Neural cell (in vitro differentiated cells): ENCODE measurements around the gene SLC12A9. TPM values are rescaled to one million over a fixed set of nuclear protein-coding genes. Genes with fewer than 3 reads are reported as not detected.

Experiments
- H2AFZ ChIP-seq: fragments of 200-600, 300-800 bp; sonication (generic), shearing (Covaris generic); 2 replicates; pipeline ENCODE4 v1.6.0; 2014; ENCODE audit warnings: low read depth, mild to moderate bottlenecking, antibody characterized with exemption, low read length, moderate library complexity
- H3F3A ChIP-seq: fragments of 200-600 bp; shearing (Covaris generic); 2 replicates; pipeline ENCODE4 v1.6.1; 2016; ENCODE audit warnings: mild to moderate bottlenecking, moderate library complexity, mixed read lengths, antibody characterized with exemption, low read length; ENCODE audit not compliant: insufficient read depth, poor library complexity, severe bottlenecking
- H3K27ac ChIP-seq: fragments of 200-600, 300-800 bp; sonication (generic), shearing (Covaris generic); 2 replicates; pipeline ENCODE4 v1.5.1; 2014; ENCODE audit warnings: mild to moderate bottlenecking, low read length, moderate library complexity
- H3K27me3 ChIP-seq: fragments of 300-800, 200-600 bp; sonication (generic), shearing (Covaris generic); 2 replicates; pipeline ENCODE4 v1.6.0; 2014; ENCODE audit warnings: mild to moderate bottlenecking, low read depth, low read length, moderate library complexity; ENCODE audit not compliant: insufficient read depth
- H3K36me3 ChIP-seq: fragments of 300-800, 200-600 bp; sonication (generic), shearing (Covaris generic); 2 replicates; pipeline ENCODE4 v1.5.1; 2014; ENCODE audit warnings: mild to moderate bottlenecking, antibody characterized with exemption, low read length, moderate library complexity; ENCODE audit not compliant: insufficient read depth
- H3K4me2 ChIP-seq: fragments of 300-800, 200-600 bp; sonication (generic), shearing (Covaris generic); 2 replicates; pipeline ENCODE4 v1.6.0; 2014; ENCODE audit warnings: mild to moderate bottlenecking, low read length
- H3K4me3 ChIP-seq: fragments of 300-800, 200-600 bp; sonication (generic), shearing (Covaris generic); 2 replicates; pipeline ENCODE4 v1.5.1; 2014; ENCODE audit warnings: mild to moderate bottlenecking, low read length, moderate library complexity
- H3K79me2 ChIP-seq: fragments of 200-600 bp; shearing (Covaris generic); replicated peaks from 2 replicates; pipeline ENCODE4 v1.6.0; 2014; ENCODE audit warnings: mild to moderate bottlenecking, low read length, moderate library complexity; ENCODE audit not compliant: insufficient read depth
- H3K9ac ChIP-seq: fragments of 300-800, 200-600 bp; sonication (generic), shearing (Covaris generic); 2 replicates; pipeline ENCODE4 v1.6.1; 2016; ENCODE audit warnings: mild to moderate bottlenecking, low read length, mixed read lengths
- H3K9me2 ChIP-seq: fragments of 200-600 bp; shearing (Covaris generic); 2 replicates; pipeline ENCODE4 v1.6.1; 2016; ENCODE audit warnings: mild to moderate bottlenecking, low read length, mixed read lengths; ENCODE audit not compliant: insufficient read depth
- H3K9me3 ChIP-seq: fragments of 200-600, 300-800 bp; sonication (generic), shearing (Covaris generic); 2 replicates; pipeline ENCODE4 v1.6.1; 2016; ENCODE audit warnings: mild to moderate bottlenecking, mixed run types, low read length, moderate library complexity, mixed read lengths
- H4K20me1 ChIP-seq: fragments of 200-600 bp; shearing (Covaris generic); 2 replicates; pipeline ENCODE4 v1.6.1; 2016; ENCODE audit warnings: mild to moderate bottlenecking, mixed run types; ENCODE audit not compliant: insufficient read depth
- CTCF ChIP-seq: fragments of 450-650 bp; IDR thresholded peaks from 2 replicates; pipeline ENCODE4 v1.5.1; 2014; ENCODE audit warnings: antibody characterized with exemption, mild to moderate bottlenecking, moderate library complexity; ENCODE audit not compliant: poor library complexity, severe bottlenecking
- EP300 ChIP-seq: fragments of 450-650 bp; conservative IDR thresholded peaks from 2 replicates; pipeline ENCODE4 v1.6.1; 2014; ENCODE audit warnings: antibody characterized with exemption, mild to moderate bottlenecking, moderate library complexity; ENCODE audit not compliant: poor library complexity, severe bottlenecking
- EZH2 ChIP-seq: fragments of 200-600, 300-800 bp; shearing (Covaris generic), sonication (generic); IDR thresholded peaks from 2 replicates; pipeline ENCODE4 v1.6.1; 2014; ENCODE audit warnings: antibody characterized with exemption, low read length, borderline replicate concordance, mild to moderate bottlenecking; ENCODE audit not compliant: insufficient read depth, poor library complexity, severe bottlenecking
- MXI1 ChIP-seq: fragments of 450-650 bp; conservative IDR thresholded peaks from 2 replicates; pipeline ENCODE4 v1.6.1; 2014; ENCODE audit warnings: antibody characterized with exemption, mild to moderate bottlenecking; ENCODE audit not compliant: poor library complexity, severe bottlenecking
- POLR2AphosphoS5 ChIP-seq: IDR thresholded peaks from 2 replicates; pipeline ENCODE4 v1.6.1; 2012
- RAD21 ChIP-seq: fragments of 450-650 bp; conservative IDR thresholded peaks from 2 replicates; pipeline ENCODE4 v1.6.1; 2014; ENCODE audit warnings: antibody characterized with exemption, mild to moderate bottlenecking, moderate library complexity
- REST ChIP-seq: IDR thresholded peaks from 2 replicates; pipeline ENCODE4 v1.6.1; 2012; ENCODE audit warnings: borderline replicate concordance
- SMC3 ChIP-seq: fragments of 450-650 bp; conservative IDR thresholded peaks from 2 replicates; pipeline ENCODE4 v1.6.1; 2014; ENCODE audit warnings: antibody characterized with exemption, mild to moderate bottlenecking, moderate library complexity; ENCODE audit not compliant: poor library complexity
- TAF1 ChIP-seq: IDR thresholded peaks from 2 replicates; pipeline ENCODE4 v1.6.1; 2012; ENCODE audit warnings: low read depth
- polyA plus RNA-seq: library from polyadenylated mRNA; depleted of rRNA; stranded (reverse); fragments of >200 nt; gene quantifications from 2 replicates; pipeline ENCODE4 v1.2.3, GENCODE V29; 2014

SLC12A9 gene
- polyA plus RNA-seq, 1 donor from 2014 or later, result 21.2 TPM

DNA sequence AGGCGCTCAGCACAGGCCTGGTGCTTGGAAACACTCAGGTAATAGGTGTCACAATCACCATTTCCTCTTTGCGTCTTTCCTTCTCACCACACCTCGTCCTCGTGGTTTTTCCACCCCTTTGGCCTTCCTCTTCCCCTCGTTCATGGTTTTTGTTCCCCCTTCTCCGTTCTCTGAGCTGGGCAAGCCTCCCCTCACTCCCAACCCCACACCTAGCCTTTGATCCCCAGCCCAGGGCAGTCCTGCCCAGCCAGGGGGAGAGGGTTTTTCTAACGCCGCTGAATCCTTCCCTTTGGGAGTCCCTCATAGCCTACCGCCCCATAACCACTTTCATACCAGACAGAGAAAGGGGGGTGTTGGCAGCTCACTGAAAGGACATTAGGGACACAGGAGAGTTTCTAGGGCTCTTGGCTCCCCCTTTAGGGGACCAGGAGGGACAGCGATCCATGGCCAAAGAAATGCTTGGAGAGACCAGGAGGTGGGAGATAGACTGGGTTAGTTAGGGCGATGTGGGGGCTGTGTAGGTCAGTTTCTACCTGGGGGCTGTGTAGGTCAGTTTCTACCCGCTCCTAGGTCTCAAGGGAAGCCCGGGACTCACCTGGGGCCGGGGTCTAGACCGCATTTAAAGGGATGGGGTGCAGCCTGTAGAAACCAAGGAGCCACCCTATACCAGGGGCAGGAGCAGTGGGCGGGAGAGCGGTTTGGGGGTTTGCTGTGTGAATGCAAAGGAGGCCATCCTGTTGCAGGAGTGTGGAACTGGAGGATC, 26.6 kb upstream of the SLC12A9 start:
- Histone ChIP-seq H3K9me2 (no peaks in the 10 kb centered on the region), H2AFZ (no peak overlapping the region), H3K9ac (no peak overlapping the region), H3K9me3 (no peaks in the 10 kb centered on the region), H3K27me3 (peaks cover 27% of the 10 kb centered on the region), H3K4me2 (no peak overlapping the region), H3K36me3 (no peaks in the 10 kb centered on the region), H3K79me2 (no peaks in the 10 kb centered on the region), H3F3A (no peaks in the 10 kb centered on the region), H4K20me1 (no peaks in the 10 kb centered on the region), H3K4me3 (no peak overlapping the region), H3K27ac (no peak overlapping the region)
- TF ChIP-seq MXI1 (no peak), CTCF (no peak), RAD21 (no peak)

GRCh38 chr7:100826514-100827329, 25.8 kb upstream of the SLC12A9 start:
- no peak overlapping the region for H3K27ac ChIP-seq
- H3K27me3 ChIP-seq, result peaks cover 27% of the 10 kb centered on the region
- no peak overlapping the region for H3K9ac ChIP-seq

More at GRCh38 chr7:100826514-100827329, 25.8 kb upstream of the SLC12A9 start:
- Histone ChIP-seq H2AFZ (no peak overlapping the region), H3K4me2 (no peak overlapping the region), H3F3A (no peaks in the 10 kb centered on the region), H3K36me3 (no peaks in the 10 kb centered on the region), H4K20me1 (no peaks in the 10 kb centered on the region), H3K9me3 (no peaks in the 10 kb centered on the region), H3K4me3 (peak overlapping the region; percentile 39), H3K79me2 (no peaks in the 10 kb centered on the region), H3K9me2 (no peaks in the 10 kb centered on the region)
- TF ChIP-seq EP300 (no peak), POLR2AphosphoS5 (no peak), RAD21 (no peak), REST (no peak), MXI1 (no peak), SMC3 (no peak), EZH2 (no peak), CTCF (no peak), TAF1 (no peak)
